Stimulated activated naive B cell treated with anti-CD40 and anti-IgM and Interleukin-4, amounts not matched to agents 10 μg/mL and 1 μg/mL and 100 μg/mL, for 72 hours (primary cell): ENCODE measurements around the gene RBM25.
"Not testable (repeated sequence)": the region's sequence is repeated elsewhere in the genome, so short reads cannot be mapped to it uniquely, and the experiment has no call there.

Experiments used
- ATAC-seq, 2 donors: fragments of 150-1000 bp; cut with Tn5 transposase; replicated peaks; 2 replicates each; pipeline ENCODE4 v1.10.0; 2021; ENCODE audit warnings: moderate library complexity in 1 of 2
- DNase-seq: peaks from one replicate; pipeline ENCODE4 v3.0.0; 2021
- H3K27ac Mint-ChIP-seq: one replicate; pipeline ENCODE4 v1.8.0; 2022; ENCODE audit warnings: mild to moderate bottlenecking, mixed read lengths
- H3K27me3 Mint-ChIP-seq, 2 donors: one replicate each; pipeline ENCODE4 v1.8.0; 2022; ENCODE audit warnings: mixed read lengths in 2 of 2
- H3K36me3 Mint-ChIP-seq, 2 donors: one replicate each; pipeline ENCODE4 v1.8.0; 2022; ENCODE audit warnings: mixed read lengths in 2 of 2, mild to moderate bottlenecking in 1 of 2
- H3K4me1 Mint-ChIP-seq, 2 donors: one replicate each; pipeline ENCODE4 v1.8.0; 2022; ENCODE audit warnings: mixed read lengths in 2 of 2, mild to moderate bottlenecking in 1 of 2
- H3K4me3 Mint-ChIP-seq, 2 donors: one replicate each; pipeline ENCODE4 v1.8.0; 2022; ENCODE audit warnings: mild to moderate bottlenecking in 2 of 2, mixed read lengths in 2 of 2, moderate library complexity in 1 of 2
- H3K9me3 Mint-ChIP-seq, 2 donors: one replicate each; pipeline ENCODE4 v1.8.0; 2022; ENCODE audit warnings: mixed read lengths in 2 of 2, mild to moderate bottlenecking in 1 of 2

The RBM25 gene

GRCh38 chr14:73168691-73169090 is 110.4 kb downstream of the RBM25 start:
- Mint-ChIP-seq H3K9me3 (no peaks in the 10 kb centered on the region), H3K27ac (no peak overlapping the region), H3K27me3 (no peaks in the 10 kb centered on the region)

GRCh38 chr14:73169855-73170254 is 111.5 kb downstream of the RBM25 start:
- not testable (repeated sequence) for H3K27me3 Mint-ChIP-seq, H3K4me1 Mint-ChIP-seq, H3K4me3 Mint-ChIP-seq, H3K9me3 Mint-ChIP-seq, H3K27ac Mint-ChIP-seq, DNase-seq, ATAC-seq
- H3K36me3 Mint-ChIP-seq = peaks cover 40 to 45% of the 10 kb centered on the region in 2 donors

More at GRCh38 chr14:73168691-73169090, 110.4 kb downstream of the RBM25 start:
- Mint-ChIP-seq H3K36me3 (peaks cover 33 to 45% of the 10 kb centered on the region in 2 donors), H3K4me3 (no peak overlapping the region), H3K4me1 (no peaks in the 10 kb centered on the region)
- ATAC-seq (no peak), DNase-seq (no peak)

- no peaks in the 10 kb centered on the region for H3K9me3 Mint-ChIP-seq
- H3K4me1 Mint-ChIP-seq = no peaks in the 10 kb centered on the region
- DNase-seq (no peak), ATAC-seq (no peak)
- H3K36me3 Mint-ChIP-seq = peaks cover 38 to 45% of the 10 kb centered on the region in 2 donors
- no peaks in the 10 kb centered on the region for H3K27me3 Mint-ChIP-seq
- H3K27ac Mint-ChIP-seq = no peak overlapping the region
- H3K4me3 Mint-ChIP-seq = no peak overlapping the region
These were observed 112.4 kb downstream of the RBM25 start for GRCh38 chr14:73170686-73171085.

GRCh38 chr14:73172500-73172899 is 114.2 kb downstream of the RBM25 start:
- no peak overlapping the region for H3K27ac Mint-ChIP-seq
- no peak overlapping the region for H3K4me3 Mint-ChIP-seq
- no peaks in the 10 kb centered on the region for H3K9me3 Mint-ChIP-seq
- H3K27me3 Mint-ChIP-seq = no peaks in the 10 kb centered on the region
- ATAC-seq = no peak
- no peak for DNase-seq
- peaks cover 40 to 53% of the 10 kb centered on the region in 2 donors for H3K36me3 Mint-ChIP-seq
- H3K4me1 Mint-ChIP-seq = no peaks in the 10 kb centered on the region

GRCh38 chr14:73173092-73173735 is 114.9 kb downstream of the RBM25 start:
- no peak overlapping the region for H3K27ac Mint-ChIP-seq
- no peaks in the 10 kb centered on the region for H3K4me1 Mint-ChIP-seq
- H3K36me3 Mint-ChIP-seq = peaks cover 35 to 49% of the 10 kb centered on the region in 2 donors
- ATAC-seq = peak; percentile 45 to 46
- no peaks in the 10 kb centered on the region for H3K9me3 Mint-ChIP-seq
- no peak for DNase-seq
- H3K27me3 Mint-ChIP-seq = no peaks in the 10 kb centered on the region
- H3K4me3 Mint-ChIP-seq = no peak overlapping the region
